MCF 10A (cell line): ENCODE data around the gene CDC42EP1. TPM values are rescaled to one million over a fixed set of nuclear protein-coding genes. Genes with fewer than 3 reads are reported as not detected.
A peak's percentile ranks its signal among the peaks of the same experiment; 100 is the strongest.

Experiments
- BruUV-seq: library from RNA; stranded (reverse); fragments of 400-500 nt; replicated peaks from 2 replicates; lab custom pipeline; 2021; lab: Mats Ljungman, UMichigan
- CTCF ChIA-PET: fragments of 300-600 bp; sonication (Branson Sonifier 250); formaldehyde crosslinking; extraction: SDS; loops from one replicate; lab custom pipeline; 2021; ENCODE audit warnings: antibody characterized with exemption, inconsistent platforms; lab: Yijun Ruan, JAX
- POLR2A ChIA-PET: fragments of 300-600, 350-650 bp; sonication (Branson Sonifier 250); formaldehyde crosslinking; extraction: SDS; loops from one replicate; lab custom pipeline; 2020; ENCODE audit warnings: antibody characterized with exemption, inconsistent platforms; lab: Yijun Ruan, JAX
- DNase-seq: peaks from one replicate; pipeline ENCODE4 v3.0.0-alpha.2; 2018; ENCODE audit not compliant: unreplicated experiment
- H3K27ac Mint-ChIP-seq: one replicate; pipeline ENCODE4 v1.8.0; 2022; ENCODE audit warnings: mild to moderate bottlenecking, low read depth, mixed read lengths; ENCODE audit not compliant: unreplicated experiment
- H3K27me3 Mint-ChIP-seq: one replicate; pipeline ENCODE4 v1.8.0; 2022; ENCODE audit warnings: mixed read lengths; ENCODE audit not compliant: insufficient read depth, unreplicated experiment
- H3K36me3 Mint-ChIP-seq: one replicate; pipeline ENCODE4 v1.8.0; 2022; ENCODE audit warnings: mild to moderate bottlenecking, moderate library complexity, mixed read lengths; ENCODE audit not compliant: insufficient read depth, unreplicated experiment
- H3K4me1 Mint-ChIP-seq: one replicate; pipeline ENCODE4 v1.8.0; 2022; ENCODE audit warnings: mixed read lengths; ENCODE audit not compliant: insufficient read depth, unreplicated experiment
- H3K4me3 Mint-ChIP-seq: one replicate; pipeline ENCODE4 v1.8.0; 2022; ENCODE audit warnings: mild to moderate bottlenecking, moderate library complexity, mixed read lengths; ENCODE audit not compliant: unreplicated experiment
- H3K9me3 Mint-ChIP-seq: one replicate; pipeline ENCODE4 v1.8.0; 2022; ENCODE audit warnings: mixed read lengths; ENCODE audit not compliant: unreplicated experiment
- CTCF ChIP-seq: fragments of 200-600 bp; IDR thresholded peaks from one replicate; pipeline ENCODE4 v1.8.0; 2022; ENCODE audit warnings: antibody characterized with exemption, mild to moderate bottlenecking; ENCODE audit not compliant: unreplicated experiment
- intact Hi-C: fragments of 100-400 bp; cut with micrococcal nuclease; formaldehyde crosslinking; loops from 2 replicates; pipeline ENCODE4 v1.14.1; 2022
- total RNA-seq: library from RNA; stranded (reverse); gene quantifications from 2 replicates; pipeline ENCODE4 v1.2.3, GENCODE V29; 2022

Gene CDC42EP1
- total RNA-seq, 1 experiment from 2014 or later = 148 TPM

- peaks cover 6% of the 10 kb centered on the region for H3K36me3 Mint-ChIP-seq
- intact Hi-C loops = loop anchor here (1.0 kb wide), 2 partner anchors 22 to 47 kb away; no protein-coding TSS in a partner anchor
- POLR2A ChIA-PET = interaction anchor here (0.9 to 10.8 kb wide), 4 partner anchors 11 to 47 kb away, joined by 3 to 194 read pairs (median 6); partner anchors contain the start of gene CDC42EP1
- peaks cover 28% of the 10 kb centered on the region for H3K4me1 Mint-ChIP-seq
- H3K27me3 Mint-ChIP-seq = no peaks in the 10 kb centered on the region
- no TSS peak for BruUV-seq
- peak; percentile 91 for DNase-seq
- peak overlapping the region; percentile 50 for H3K4me3 Mint-ChIP-seq
- TF ChIP-seq CTCF = peak; percentile 79
- CTCF ChIA-PET = interaction anchor here (0.7 to 16.7 kb wide), 8 partner anchors 18 to 198 kb away, joined by 3 to 667 read pairs (median 6); partner anchors contain the start of gene CDC42EP1
- H3K9me3 Mint-ChIP-seq = no peaks in the 10 kb centered on the region
- H3K27ac Mint-ChIP-seq = peak overlapping the region; percentile 78
Measured at GRCh38 chr22:37544955-37545702, 15.2 kb upstream of the CDC42EP1 start.

GRCh38 chr22:37545703-37546436 is 14.4 kb upstream of the CDC42EP1 start:
- peaks cover 24% of the 10 kb centered on the region for H3K4me1 Mint-ChIP-seq
- peak overlapping the region; percentile 78 for H3K27ac Mint-ChIP-seq
- no peak for TF ChIP-seq CTCF
- no peaks in the 10 kb centered on the region for H3K9me3 Mint-ChIP-seq
- H3K36me3 Mint-ChIP-seq = peaks cover 6% of the 10 kb centered on the region
- intact Hi-C loops = loop anchor here (1.0 kb wide), 2 partner anchors 21 to 46 kb away; no protein-coding TSS in a partner anchor
- POLR2A ChIA-PET = interaction anchor here (0.9 to 10.8 kb wide), 3 partner anchors 11 to 47 kb away, joined by 3 to 194 read pairs (median 8); partner anchors contain the start of gene CDC42EP1
- BruUV-seq = no TSS peak
- CTCF ChIA-PET = interaction anchor here (0.6 to 16.7 kb wide), 7 partner anchors 18 to 1153 kb away, joined by 3 to 667 read pairs (median 4); partner anchors contain the start of gene CDC42EP1
- H3K27me3 Mint-ChIP-seq = no peaks in the 10 kb centered on the region
- H3K4me3 Mint-ChIP-seq = peak overlapping the region; percentile 50
- peak; percentile 97 for DNase-seq

- TF ChIP-seq CTCF = no peak
- H3K9me3 Mint-ChIP-seq = no peaks in the 10 kb centered on the region
- DNase-seq = peak; percentile 52
- intact Hi-C loops = no loop called here
- H3K27me3 Mint-ChIP-seq = no peaks in the 10 kb centered on the region
- H3K27ac Mint-ChIP-seq = peak overlapping the region; percentile 78
- H3K36me3 Mint-ChIP-seq = peaks cover 6% of the 10 kb centered on the region
- H3K4me1 Mint-ChIP-seq = peaks cover 20% of the 10 kb centered on the region
- ChIA-PET CTCF (interaction anchor here (0.6 to 16.7 kb wide), 6 partner anchors 17 to 1153 kb away, joined by 4 to 667 read pairs (median 6); partner anchors contain the start of gene CDC42EP1), POLR2A (interaction anchor here (0.5 to 10.8 kb wide), 5 partner anchors 10 to 183 kb away, joined by 3 to 194 read pairs (median 3); partner anchors contain the start of genes CDC42EP1 and GGA1)
- H3K4me3 Mint-ChIP-seq = no peak overlapping the region
- BruUV-seq = no TSS peak
Measured at GRCh38 chr22:37546437-37547250, 13.6 kb upstream of the CDC42EP1 start.
